Lower leg skin (tissue), 4 donors: ENCODE measurements around the gene MAPKAPK2. TPM values are rescaled to one million over a fixed set of nuclear protein-coding genes. Genes with fewer than 3 reads are reported as not detected.

ENCODE experiments used
- DNase-seq, 2 donors: peaks; one replicate each; pipeline ENCODE4 v3.0.0-alpha.2; 2019; ENCODE audit warnings: low spot score in 2 of 2
- H3K4me3 ChIP-seq: fragments of 200-600 bp; sonication (generic); 2 replicates; pipeline ENCODE4 v1.5.1; 2017; ENCODE audit warnings: mild to moderate bottlenecking, low read depth; ENCODE audit not compliant: poor library complexity, severe bottlenecking
- CTCF ChIP-seq, 3 donors: fragments of 450-650 bp; IDR thresholded peaks; one replicate each; pipeline ENCODE4 v1.5.1; 2016; ENCODE audit warnings: antibody characterized with exemption in 3 of 3, mild to moderate bottlenecking in 3 of 3, moderate library complexity in 2 of 3
- POLR2A ChIP-seq, 2 donors: fragments of 450-650 bp; IDR thresholded peaks; one replicate each; pipeline ENCODE4 v1.6.1; 2016 to 2017; ENCODE audit warnings: antibody characterized with exemption in 2 of 2, mild to moderate bottlenecking in 1 of 2, moderate library complexity in 1 of 2
- WGBS, 2 donors: methylation state at CpG; one replicate each; pipeline ENCODE4 v1.1.5; 2018; 5-methylcytosine and 5-hydroxymethylcytosine counted together
- intact Hi-C: fragments of 100-400 bp; cut with DNase I; formaldehyde crosslinking; loops from one replicate; pipeline ENCODE4 v1.15.0; 2023; ENCODE audit warnings: low total_unique reads
- total RNA-seq, 4 donors: library from RNA; depleted of rRNA; stranded (reverse); fragments of >200 nt; gene quantifications; one replicate each; pipeline ENCODE4 v1.1.0, GENCODE V29; 2016

The MAPKAPK2 gene
- total RNA-seq, 4 donors from 2014 or later: 40.0 to 62.4 (median 52.4) TPM

- H3K4me3 ChIP-seq: no peak overlapping the region
- 78% methylated on average over 8 of the region's 8 CpGs for WGBS, 2 donors
- no peak for DNase-seq
- TF ChIP-seq POLR2A (IDR thresholded peaks at IDR 0.05): no peak
- no peak for TF ChIP-seq CTCF (IDR thresholded peaks at IDR 0.05)
- intact Hi-C loops: no loop called here
Measured at GRCh38 chr1:206691604-206692003, 6.9 kb downstream of the MAPKAPK2 start.

GRCh38 chr1:206693029-206693428 is 8.3 kb downstream of the MAPKAPK2 start:
- 70 to 75% methylated on average over 10 of the region's 10 CpGs for WGBS, 2 donors
- TF ChIP-seq CTCF (IDR thresholded peaks at IDR 0.05) (no peak), POLR2A (IDR thresholded peaks at IDR 0.05) (no peak)
- no peak overlapping the region for H3K4me3 ChIP-seq
- DNase-seq: no peak
- intact Hi-C loops: no loop called here

GRCh38 chr1:206693592-206693991 is 8.9 kb downstream of the MAPKAPK2 start:
- intact Hi-C loops: no loop called here
- 68 to 73% methylated on average over 6 to 7 of the region's 7 CpGs for WGBS, 2 donors
- no peak for DNase-seq
- no peak for TF ChIP-seq CTCF (IDR thresholded peaks at IDR 0.05)
- TF ChIP-seq POLR2A (IDR thresholded peaks at IDR 0.05): no peak
- no peak overlapping the region for H3K4me3 ChIP-seq

GRCh38 chr1:206694171-206695124 is 9.7 kb downstream of the MAPKAPK2 start:
- intact Hi-C loops: no loop called here
- H3K4me3 ChIP-seq: no peak overlapping the region
- TF ChIP-seq CTCF (IDR thresholded peaks at IDR 0.05) (no peak), POLR2A (IDR thresholded peaks at IDR 0.05) (no peak)
- WGBS, 2 donors: 70 to 72% methylated on average over 11 of the region's 11 CpGs
- no peak for DNase-seq

- TF ChIP-seq POLR2A (IDR thresholded peaks at IDR 0.05) (no peak), CTCF (IDR thresholded peaks at IDR 0.05) (no peak)
- 79 to 80% methylated on average over 9 of the region's 9 CpGs for WGBS, 2 donors
Measured at GRCh38 chr1:206695733-206696132, 11.0 kb downstream of the MAPKAPK2 start.

More at GRCh38 chr1:206695733-206696132, 11.0 kb downstream of the MAPKAPK2 start:
- DNase-seq: no peak
- intact Hi-C loops: no loop called here
- H3K4me3 ChIP-seq: no peak overlapping the region
